ENCODE data around the gene DNAH17. TPM values are rescaled to one million over a fixed set of nuclear protein-coding genes. Genes with fewer than 3 reads are reported as not detected.
A peak's percentile ranks its signal among the peaks of the same experiment; 100 is the strongest.

Gene DNAH17
- total and polyA plus RNA-seq, 7 donors, result 0.04 to 3.5 (median 0.08) TPM

- Histone ChIP-seq H3K4me1 (peaks cover 74% of the 10 kb centered on the region), H3K36me3 (ENCODE audit: insufficient read depth in 1 of 2, low read depth in 1 of 2) (peaks cover 0 to 31% of the 10 kb centered on the region in 2 donors), H3K27ac (peak overlapping the region; percentile 28), H3K27me3 (ENCODE audit: insufficient read depth in 3 of 3, low read length in 2 of 3) (no peaks in the 10 kb centered on the region), H3K9me3 (no peaks in the 10 kb centered on the region), H3K4me3 (no peak overlapping the region)
- TF ChIP-seq CTCF (IDR thresholded peaks at IDR 0.05), result no peak
- intact Hi-C loops (cut with DNase I), result no loop called here
- 94 to 95% (median 95%) methylated on average over 6 of the region's 6 CpGs for WGBS, 3 donors
- ATAC-seq, result no peak
- no peak for DNase-seq
These were observed 184.9 kb downstream of the DNAH17 start for GRCh38 chr17:78392295-78392694.

- ATAC-seq, result no peak
- Histone ChIP-seq H3K4me3 (no peak overlapping the region), H3K4me1 (peaks cover 69% of the 10 kb centered on the region), H3K9me3 (no peaks in the 10 kb centered on the region), H3K27ac (peak overlapping the region; percentile 28), H3K36me3 (ENCODE audit: insufficient read depth in 1 of 2, low read depth in 1 of 2) (peaks cover 0 to 31% of the 10 kb centered on the region in 2 donors), H3K27me3 (ENCODE audit: insufficient read depth in 3 of 3, low read length in 2 of 3) (no peaks in the 10 kb centered on the region)
- intact Hi-C loops (cut with DNase I), result no loop called here
- no peak for TF ChIP-seq CTCF (IDR thresholded peaks at IDR 0.05)
- WGBS, 3 donors, result 73 to 80% (median 76%) methylated on average over 4 of the region's 4 CpGs
- no peak for DNase-seq
These were observed 185.4 kb downstream of the DNAH17 start for GRCh38 chr17:78391843-78392242.

- no peak overlapping the region for H3K4me3 ChIP-seq
- peaks cover 0 to 27% of the 10 kb centered on the region in 2 donors for H3K36me3 ChIP-seq (ENCODE audit: insufficient read depth in 1 of 2, low read depth in 1 of 2)
- TF ChIP-seq CTCF (IDR thresholded peaks at IDR 0.05), result no peak
- H3K4me1 ChIP-seq, result peaks cover 68% of the 10 kb centered on the region
- H3K27me3 ChIP-seq (ENCODE audit: insufficient read depth in 3 of 3, low read length in 2 of 3), result no peaks in the 10 kb centered on the region
- H3K27ac ChIP-seq, result peak overlapping the region; percentile 28
- intact Hi-C loops (cut with DNase I), result no loop called here
- no peak for ATAC-seq
- DNase-seq, result no peak
- H3K9me3 ChIP-seq, result no peaks in the 10 kb centered on the region
- WGBS, 3 donors, result 79 to 92% (median 87%) methylated on average over 11 of the region's 11 CpGs
These were observed 186.2 kb downstream of the DNAH17 start for GRCh38 chr17:78391051-78391431.

- TF ChIP-seq CTCF (IDR thresholded peaks at IDR 0.05), result peak; percentile 7
- Histone ChIP-seq H3K27ac (peak overlapping the region; percentile 28), H3K36me3 (ENCODE audit: insufficient read depth in 1 of 2, low read depth in 1 of 2) (peaks cover 0 to 22% of the 10 kb centered on the region in 2 donors), H3K9me3 (no peaks in the 10 kb centered on the region), H3K4me1 (peaks cover 68% of the 10 kb centered on the region), H3K27me3 (ENCODE audit: insufficient read depth in 3 of 3, low read length in 2 of 3) (no peaks in the 10 kb centered on the region), H3K4me3 (no peak overlapping the region)
- ATAC-seq (peak; percentile 48 to 86 (median 71)), DNase-seq (peak in 1 of 2 donors; percentile 61)
- intact Hi-C loops (cut with DNase I), result no loop called here
- 42 to 63% (median 51%) methylated on average over 15 of the region's 15 CpGs for WGBS, 3 donors
These were observed 186.8 kb downstream of the DNAH17 start for GRCh38 chr17:78390241-78391050.

All from psoas muscle (tissue), 8 donors.